Stimulated activated CD4-positive, alpha-beta T cell treated with anti-CD3 and anti-CD28 coated beads, Interleukin-1b, Interleukin-23, amount 100 ng/mL, for 1 hour (primary cell): Measurements from ENCODE around the gene RPL15.
"Not testable (repeated sequence)": the region's sequence is repeated elsewhere in the genome, so short reads cannot be mapped to it uniquely, and the experiment has no call there.

Experiments
- DNase-seq, 2 donors: peaks; one replicate each; pipeline ENCODE4 v3.0.0-alpha.2; 2020; ENCODE audit warnings: low read depth in 2 of 2

RPL15 gene

GRCh38 chr3:23916886-23917678, at the start of gene RPL15, which contains the start of gene NKIRAS1:
Gene RPL15, plus strand, starts transcription at chr3:23917132. Its CDS starts 728 bp downstream, at chr3:23917860.
Gene NKIRAS1, minus strand, starts transcription at chr3:23916990. Its CDS starts 6,086 bp downstream, at chr3:23910904.
- peak; percentile 89 to 92 for DNase-seq

DNA sequence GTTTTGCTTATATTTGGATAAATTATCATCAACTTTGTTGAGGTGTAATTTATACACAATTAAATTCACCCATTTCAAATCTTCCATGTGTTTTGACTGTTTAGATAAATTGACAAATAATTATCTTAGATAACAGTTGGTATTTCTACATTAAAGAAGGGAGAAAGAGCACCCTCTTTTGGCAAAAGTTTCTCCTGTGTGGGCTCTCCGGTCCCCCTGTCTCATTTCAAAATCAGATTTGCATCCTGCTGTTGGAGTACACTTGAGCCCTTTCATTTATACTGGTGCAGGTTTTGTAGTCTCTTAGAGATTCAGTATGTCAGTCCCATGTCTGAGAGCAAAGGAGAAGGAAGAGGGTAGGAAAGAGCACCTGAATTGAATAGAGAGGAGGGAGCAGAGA, 49.5 kb upstream of the RPL15 start:
- DNase-seq, result no peak

DNA sequence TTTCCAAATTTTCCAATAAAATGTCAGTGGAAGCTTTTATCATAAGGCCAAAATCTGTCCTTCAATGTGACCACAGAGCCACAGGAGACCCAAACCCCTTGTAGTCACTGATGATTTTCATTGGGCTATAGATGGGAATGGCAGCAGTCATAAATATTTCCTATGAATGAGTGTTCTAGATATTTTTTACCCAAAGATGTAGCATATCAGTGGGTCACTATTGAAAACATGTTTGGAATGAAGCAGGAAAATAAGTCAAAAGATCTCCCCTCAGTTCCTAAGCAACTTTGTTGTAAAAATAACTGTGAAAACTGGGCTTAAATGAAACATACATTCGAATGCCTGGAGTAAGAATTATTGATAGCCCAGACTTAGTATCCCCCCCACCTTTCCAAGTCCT, 49.1 kb upstream of the RPL15 start:
- no peak for DNase-seq

DNA sequence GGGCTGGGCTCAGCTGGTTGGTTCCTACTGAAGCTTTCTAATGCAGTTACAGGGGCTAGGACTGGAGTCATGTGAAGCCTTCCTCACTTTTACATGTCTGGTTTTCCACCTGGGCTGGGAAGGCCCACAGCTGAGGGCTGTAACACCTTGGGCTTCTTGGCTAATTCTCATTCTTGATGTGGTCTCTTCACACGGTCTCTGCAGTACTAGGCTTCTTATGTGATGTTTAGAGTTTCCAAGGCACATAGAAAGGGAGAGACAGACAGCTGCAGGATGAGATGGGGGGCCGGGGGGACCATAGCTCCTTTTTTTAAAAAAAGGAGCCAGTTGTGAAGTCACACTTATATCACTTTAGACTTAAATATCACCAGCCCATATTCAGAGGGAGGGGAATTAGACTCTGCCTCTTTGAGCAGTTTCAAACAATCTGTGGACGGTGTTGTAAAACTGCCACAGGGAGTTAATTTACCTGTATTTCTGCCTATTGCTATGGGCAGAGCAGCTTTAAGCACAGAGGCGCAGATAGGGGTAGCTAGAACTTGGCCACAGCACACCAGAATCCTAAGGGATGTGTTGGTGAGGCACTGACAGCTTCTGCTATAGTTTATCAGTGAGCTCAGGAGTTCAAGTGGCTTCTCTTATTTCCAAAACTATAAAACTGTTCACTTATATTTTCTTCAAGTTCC, 46.8 kb upstream of the RPL15 start:
- DNase-seq, result no peak

GRCh38 chr3:23870663-23871043, 46.3 kb upstream of the RPL15 start:
- DNase-seq, result not testable (repeated sequence)

- DNase-seq, result not testable (repeated sequence)
Measured at GRCh38 chr3:23871361-23871760, 45.6 kb upstream of the RPL15 start.

- DNase-seq, result no peak
Measured at GRCh38 chr3:23872330-23872729, 44.6 kb upstream of the RPL15 start.

- no peak for DNase-seq
Measured at GRCh38 chr3:23873941-23874340, 43.0 kb upstream of the RPL15 start.

GRCh38 chr3:23874359-23875112, 42.4 kb upstream of the RPL15 start:
- no peak for DNase-seq

DNA sequence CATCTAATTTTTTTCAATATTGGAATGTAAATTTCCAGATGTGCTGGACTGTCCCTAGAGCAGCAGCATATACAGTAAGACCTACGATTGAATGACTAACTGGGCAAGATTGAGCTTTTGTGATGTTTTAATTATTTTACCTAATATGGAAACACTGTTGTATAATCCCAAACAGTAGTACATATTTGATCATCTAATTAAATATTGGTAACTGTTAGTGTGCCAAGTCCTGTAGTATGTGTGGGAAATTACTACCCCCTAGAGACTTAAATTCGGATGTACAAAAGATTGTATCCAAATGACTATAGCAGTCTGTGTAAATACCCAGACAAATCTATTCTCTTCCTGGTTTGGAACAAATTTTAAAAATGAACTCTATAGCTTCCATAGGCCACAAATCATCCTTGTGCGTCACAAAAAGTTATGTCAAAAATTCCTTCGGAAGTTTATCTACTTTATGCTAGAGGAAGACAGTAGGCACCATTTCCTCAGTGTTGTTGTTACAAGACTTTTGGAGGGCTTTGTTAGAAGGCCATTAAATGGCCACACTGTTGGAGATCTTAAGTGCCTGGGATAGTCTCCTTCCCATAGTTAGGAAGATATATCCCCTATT, 41.7 kb upstream of the RPL15 start:
- DNase-seq, result no peak

DNA sequence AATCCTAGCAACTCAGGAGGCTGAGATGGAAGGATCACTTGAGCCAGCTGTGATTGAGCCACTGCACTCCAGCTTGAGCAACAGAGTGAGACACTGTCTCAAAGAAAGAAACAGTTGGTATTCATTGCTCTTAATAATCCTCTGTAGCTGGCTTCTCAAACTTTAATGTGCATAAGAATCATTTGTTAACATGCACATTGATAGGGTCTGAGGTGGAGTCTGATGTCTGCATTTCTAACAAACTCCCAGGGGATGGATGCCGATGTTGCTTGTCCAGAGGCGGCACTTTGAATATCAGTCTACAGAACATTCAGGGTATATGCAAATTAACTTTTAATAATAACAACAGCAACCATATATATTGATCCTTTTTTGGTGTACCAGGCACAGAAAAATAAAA, 40.0 kb upstream of the RPL15 start:
- no peak for DNase-seq

DNA sequence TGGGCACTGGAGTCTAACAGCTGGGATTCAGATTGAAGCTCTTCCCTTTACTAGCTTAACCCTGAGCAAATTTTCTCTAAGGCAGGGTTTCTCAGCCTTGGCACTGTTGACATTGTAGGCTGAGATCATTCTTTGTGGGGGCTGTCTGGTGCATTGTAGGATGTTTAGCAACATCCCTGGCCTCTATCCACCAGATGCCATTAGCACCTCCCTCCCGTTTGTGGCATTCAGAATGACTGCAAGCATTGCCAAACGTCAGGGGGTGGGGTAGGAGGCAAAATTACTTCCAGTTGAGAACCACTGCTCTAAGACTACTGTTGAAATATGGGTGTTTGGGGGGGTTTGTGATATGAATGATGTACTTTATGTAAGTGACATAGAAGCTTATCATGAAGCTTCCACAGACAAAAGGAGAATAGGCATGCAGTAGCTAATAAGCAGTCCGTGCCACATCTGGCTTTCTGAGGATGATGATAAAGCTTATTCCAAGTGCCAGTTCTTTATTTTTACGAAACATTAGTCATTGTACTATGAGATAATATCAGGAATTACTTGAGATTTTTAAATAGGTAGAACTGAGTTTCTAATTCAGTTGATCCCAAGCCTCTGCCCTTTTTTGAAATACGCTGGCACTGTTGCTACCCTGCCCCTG, 39.5 kb upstream of the RPL15 start:
- DNase-seq, result no peak

DNA sequence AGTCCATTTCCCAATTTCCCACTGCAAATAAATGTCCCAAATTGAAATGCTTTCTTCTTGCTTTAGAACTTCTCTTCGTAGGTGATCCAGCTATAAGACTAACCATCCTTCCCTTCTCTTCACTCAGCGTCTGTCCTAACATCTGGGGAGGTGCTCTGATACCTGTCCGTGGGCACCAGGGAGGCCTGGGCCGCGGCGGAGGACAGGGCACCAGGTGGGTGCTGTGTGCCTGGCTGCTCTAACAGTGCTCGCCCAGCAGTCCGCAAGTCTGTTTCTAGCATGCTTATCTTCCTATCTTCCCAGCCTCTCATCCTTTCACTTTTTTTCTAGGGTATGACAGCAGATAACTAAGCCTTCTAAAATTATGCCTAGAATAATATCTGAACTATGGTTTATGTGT, 37.4 kb upstream of the RPL15 start:
- DNase-seq, result no peak

GRCh38 chr3:23880703-23881339, 36.1 kb upstream of the RPL15 start:
- DNase-seq, result no peak

DNA sequence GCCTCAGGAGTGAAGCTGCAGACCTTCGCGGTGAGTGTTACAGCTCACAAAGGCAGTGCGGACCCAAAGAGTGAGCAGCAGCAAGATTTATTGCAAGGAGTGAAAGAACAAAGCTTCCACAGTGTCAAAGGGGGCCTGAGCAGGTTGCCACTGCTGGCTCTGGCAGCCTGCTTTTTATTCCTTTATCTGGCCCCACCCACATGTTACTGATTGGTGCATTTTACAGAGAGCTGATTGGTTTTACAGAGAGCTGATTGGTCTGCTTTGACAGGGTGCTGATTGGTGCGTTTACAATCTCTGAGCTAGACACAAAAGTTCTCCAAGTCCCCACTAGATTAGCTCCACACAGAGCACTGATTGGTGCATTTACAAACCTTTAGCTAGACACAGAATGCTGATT, 34.9 kb upstream of the RPL15 start:
- not testable (repeated sequence) for DNase-seq

GRCh38 chr3:23882487-23882918, 34.4 kb upstream of the RPL15 start:
- DNase-seq, result no peak

DNA sequence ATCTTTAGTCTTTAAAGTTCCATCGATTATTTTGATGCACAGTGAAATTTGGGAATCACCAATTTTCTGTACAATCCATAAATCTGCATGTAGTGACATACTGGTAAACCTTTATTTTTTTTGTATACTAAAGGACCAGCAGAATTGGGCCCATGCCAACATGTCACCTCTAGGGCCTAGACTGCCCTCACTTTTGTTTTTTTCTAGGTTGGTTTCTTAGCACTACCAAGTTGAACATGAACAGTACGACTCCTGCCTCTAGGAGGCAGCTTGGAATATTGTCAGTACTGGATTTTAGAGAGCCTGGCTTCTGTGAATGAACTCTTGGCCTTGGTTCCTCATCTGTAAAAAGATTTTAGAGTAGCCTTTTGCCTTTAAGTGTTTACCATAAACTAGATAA, 32.5 kb upstream of the RPL15 start:
- DNase-seq, result no peak

DNA sequence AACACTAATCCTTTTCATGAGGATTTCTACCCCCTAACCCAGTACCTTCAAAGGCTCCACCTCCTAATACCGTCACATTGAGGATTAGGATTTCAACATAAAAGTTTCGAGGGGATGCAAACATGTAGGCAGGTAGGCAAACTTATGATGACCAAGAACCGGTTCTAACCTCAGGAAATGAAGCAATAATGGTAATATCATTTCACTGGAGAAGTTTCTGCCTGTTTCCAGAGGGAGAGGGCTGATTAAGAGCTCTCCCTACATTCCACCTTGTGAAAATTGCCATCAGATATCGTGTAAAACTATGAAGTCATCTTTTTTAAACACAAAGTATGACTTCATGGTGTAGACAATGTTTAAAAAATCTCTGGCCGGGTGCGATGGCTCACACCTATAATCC, 31.7 kb upstream of the RPL15 start:
- DNase-seq, result no peak

- DNase-seq, result no peak
Measured at GRCh38 chr3:23886311-23886710, 30.6 kb upstream of the RPL15 start.

- DNase-seq, result no peak
Measured at GRCh38 chr3:23888617-23889228, 28.2 kb upstream of the RPL15 start.

DNA sequence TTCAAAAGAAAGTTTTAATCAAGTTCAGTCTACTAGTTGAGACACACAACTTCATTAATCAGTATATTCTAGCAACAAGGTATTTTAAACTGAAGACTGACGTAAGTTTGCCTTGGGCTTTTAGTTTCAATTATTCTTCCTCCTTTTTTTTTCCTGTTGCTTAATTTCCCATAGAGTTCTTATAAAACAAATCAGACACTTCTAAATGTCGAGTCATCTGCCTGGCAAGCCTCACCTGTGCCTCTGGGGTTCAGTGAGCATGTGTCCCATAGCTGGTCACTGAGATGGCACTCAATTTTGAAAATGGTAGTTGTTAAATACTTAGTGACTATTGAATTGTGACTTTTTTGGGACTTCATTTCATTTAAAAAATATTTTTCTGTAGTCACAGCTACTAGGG, 27.5 kb upstream of the RPL15 start:
- no peak for DNase-seq
